Dermis blood vessel endothelial cell (primary cell): ENCODE results near the gene BLOC1S4. TPM values are rescaled to one million over a fixed set of nuclear protein-coding genes. Genes with fewer than 3 reads are reported as not detected.

Experiments
- total RNA-seq: library from RNA; depleted of rRNA; stranded (reverse); fragments of >200 nt; gene quantifications from 2 replicates; pipeline ENCODE4 v1.2.3, GENCODE V29; 2014

The BLOC1S4 gene
- total RNA-seq, 1 donor from 2014 or later: 17.0 TPM

Other genes starting within 250 kb of the BLOC1S4 start
- gene PPP2R2C, start 243.6 kb upstream of the BLOC1S4 start, total RNA-seq: 0.34 and 0.70 TPM in 2 replicates
- gene MAN2B2, start 141.0 kb upstream of the BLOC1S4 start, total RNA-seq: 12.3 and 22.7 TPM in 2 replicates
- 88.2 and 147 TPM in 2 replicates for gene MRFAP1, start 75.5 kb upstream of the BLOC1S4 start, total RNA-seq
- not detected in 2 replicates for gene S100P, start 22.3 kb upstream of the BLOC1S4 start, total RNA-seq
- 62.2 and 68.9 TPM in 2 replicates for gene MRFAP1L1, start 6.3 kb upstream of the BLOC1S4 start, total RNA-seq
- 16.7 and 20.1 TPM in 2 replicates for gene KIAA0232, start 66.6 kb downstream of the BLOC1S4 start, total RNA-seq
- 28.2 and 30.0 TPM in 2 replicates for gene TBC1D14, start 193.7 kb downstream of the BLOC1S4 start, total RNA-seq